Measurements from ENCODE around the gene OOEP.
"Not testable (repeated sequence)": the region's sequence is repeated elsewhere in the genome, so short reads cannot be mapped to it uniquely, and the experiment has no call there.

DNA sequence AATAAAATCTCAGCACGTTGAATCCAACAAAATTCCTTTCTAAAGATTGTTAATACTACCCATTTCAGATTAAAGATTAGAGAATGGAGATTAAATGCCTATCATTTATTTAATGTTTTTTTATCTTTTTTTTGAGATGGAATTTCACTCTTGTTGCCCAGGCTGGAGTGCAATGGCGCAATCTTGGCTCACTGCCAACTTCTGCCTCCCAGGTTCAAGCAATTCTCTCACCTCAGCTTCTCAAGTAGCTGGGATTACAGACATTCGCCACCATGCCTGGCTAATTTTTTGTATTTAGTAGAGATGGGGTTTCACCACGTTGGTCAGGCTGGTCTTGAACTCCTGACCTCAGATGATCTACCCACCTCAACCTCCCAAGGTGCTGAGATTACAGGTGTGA, 22.5 kb upstream of the OOEP start:
- TF ChIP-seq, protein P1, sequence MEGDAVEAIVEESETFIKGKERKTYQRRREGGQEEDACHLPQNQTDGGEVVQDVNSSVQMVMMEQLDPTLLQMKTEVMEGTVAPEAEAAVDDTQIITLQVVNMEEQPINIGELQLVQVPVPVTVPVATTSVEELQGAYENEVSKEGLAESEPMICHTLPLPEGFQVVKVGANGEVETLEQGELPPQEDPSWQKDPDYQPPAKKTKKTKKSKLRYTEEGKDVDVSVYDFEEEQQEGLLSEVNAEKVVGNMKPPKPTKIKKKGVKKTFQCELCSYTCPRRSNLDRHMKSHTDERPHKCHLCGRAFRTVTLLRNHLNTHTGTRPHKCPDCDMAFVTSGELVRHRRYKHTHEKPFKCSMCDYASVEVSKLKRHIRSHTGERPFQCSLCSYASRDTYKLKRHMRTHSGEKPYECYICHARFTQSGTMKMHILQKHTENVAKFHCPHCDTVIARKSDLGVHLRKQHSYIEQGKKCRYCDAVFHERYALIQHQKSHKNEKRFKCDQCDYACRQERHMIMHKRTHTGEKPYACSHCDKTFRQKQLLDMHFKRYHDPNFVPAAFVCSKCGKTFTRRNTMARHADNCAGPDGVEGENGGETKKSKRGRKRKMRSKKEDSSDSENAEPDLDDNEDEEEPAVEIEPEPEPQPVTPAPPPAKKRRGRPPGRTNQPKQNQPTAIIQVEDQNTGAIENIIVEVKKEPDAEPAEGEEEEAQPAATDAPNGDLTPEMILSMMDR (IDR thresholded peaks at IDR 0.05), result not testable (repeated sequence)
- TF ChIP-seq POLR2A, POLR2AphosphoS5 (IDR thresholded peaks at IDR 0.05): not testable (repeated sequence)

Data from upper lobe of left lung (tissue), 4 donors.